Erythroblast (primary cell): ENCODE measurements around the gene KRT73.

Experiments used
- GATA1 ChIP-seq: IDR thresholded peaks from 2 replicates; pipeline ENCODE4 v1.6.1; 2011; ENCODE audit warnings: low read depth, mild to moderate bottlenecking, control low read depth, low read length, moderate library complexity
- POLR2A ChIP-seq: IDR thresholded peaks from 2 replicates; pipeline ENCODE4 v1.6.1; 2011; ENCODE audit warnings: mild to moderate bottlenecking, low read length

DNA sequence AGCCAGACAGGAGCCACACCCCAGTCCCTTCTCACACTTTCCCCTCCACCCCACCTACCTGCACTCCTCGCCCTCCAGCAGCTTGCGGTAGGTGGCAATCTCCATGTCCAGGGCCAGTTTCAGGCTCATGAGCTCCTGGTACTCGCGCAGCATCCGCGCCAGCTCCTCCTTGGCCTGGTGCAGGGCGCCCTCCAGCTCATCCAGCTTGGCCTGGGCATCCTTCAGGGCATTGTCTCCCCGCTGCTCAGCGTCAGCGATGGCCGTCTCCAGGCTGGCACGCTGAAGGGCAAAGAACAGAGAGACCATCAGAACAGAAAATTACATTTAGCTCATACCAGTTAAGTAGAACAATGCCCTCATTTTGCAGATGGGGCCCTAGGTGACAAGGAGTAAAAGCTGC is 50.2 kb downstream of the KRT73 start:
- no peak for TF ChIP-seq POLR2A
- TF ChIP-seq GATA1, result no peak
